ENCODE data around the gene KCNS1. TPM values are rescaled to one million over a fixed set of nuclear protein-coding genes. Genes with fewer than 3 reads are reported as not detected.

Gene KCNS1
- total RNA-seq, 1 experiment from 2014 or later = not detected

DNA sequence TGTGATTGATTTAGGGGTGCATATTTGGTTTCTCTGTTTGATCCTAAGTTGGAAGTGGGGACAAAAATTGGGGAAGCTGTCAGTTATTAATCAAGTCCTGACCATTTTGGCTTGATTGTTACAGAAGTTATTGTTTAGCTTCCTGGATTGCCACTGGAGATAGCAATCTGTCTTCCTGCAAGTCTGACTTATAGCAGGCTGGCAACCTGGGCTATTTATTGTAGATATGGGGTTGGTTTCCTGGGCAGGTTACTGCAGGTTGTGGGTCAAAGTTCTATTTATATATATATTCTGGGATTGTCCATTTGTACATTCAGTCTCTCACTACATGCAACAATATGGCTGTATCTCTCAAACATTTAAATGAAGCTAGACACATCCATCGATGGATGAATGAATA is 17.8 kb downstream of the KCNS1 start:
- intact Hi-C loops (cut with micrococcal nuclease) = no loop called here
- BruUV-seq (replicated peaks) = no TSS peak
- Histone ChIP-seq H3K9ac (ENCODE audit: low read length) (no peak overlapping the region), H2AFZ (ENCODE audit: low read depth, low read length, poor library complexity, severe bottlenecking) (no peak overlapping the region), H3K27me3 (ENCODE audit: insufficient read depth, low read length) (no peaks in the 10 kb centered on the region), H3K4me2 (ENCODE audit: low read length) (no peak overlapping the region), H3K9me3 (ENCODE audit: control insufficient read depth in 1 of 2, insufficient read depth in 1 of 2, low read depth in 1 of 2, low read length in 2 of 2) (no peaks in the 10 kb centered on the region), H3K4me3 (replicated peaks in 1 of 2; ENCODE audit: low read depth in 1 of 2, low read length in 2 of 2) (no peak overlapping the region), H3K4me1 (ENCODE audit: control insufficient read depth in 1 of 2, insufficient read depth in 2 of 2, low read length in 2 of 2) (no peaks in the 10 kb centered on the region), H3K27ac (ENCODE audit: low read depth, low read length) (no peak overlapping the region), H3K9me2 (ENCODE audit: insufficient read depth) (no peaks in the 10 kb centered on the region), H3K36me3 (ENCODE audit: control insufficient read depth in 1 of 2, insufficient read depth in 2 of 2, low read length in 2 of 2) (peaks cover 3 to 10% of the 10 kb centered on the region in 2 experiments; a peak in 3 of 4 replicates), H3K79me2 (ENCODE audit: insufficient read depth, low read length) (no peaks in the 10 kb centered on the region), H4K20me1 (ENCODE audit: insufficient read depth) (no peaks in the 10 kb centered on the region)
- no peak for DNase-seq (ENCODE audit: low read depth, low spot score)
- ChIA-PET POLR2A (no interaction called here), RAD21 (ENCODE audit: low non-redundant PET in 1 of 2, low total read pairs in 2 of 2, uncharacterized antibody in 2 of 2, unreplicated experiment in 2 of 2) (no interaction called here), CTCF (interaction anchor here (1.9 kb wide), 1 partner anchor 39 kb away, joined by 4 read pairs; no protein-coding TSS in a partner anchor)
- TF ChIP-seq, protein P1, sequence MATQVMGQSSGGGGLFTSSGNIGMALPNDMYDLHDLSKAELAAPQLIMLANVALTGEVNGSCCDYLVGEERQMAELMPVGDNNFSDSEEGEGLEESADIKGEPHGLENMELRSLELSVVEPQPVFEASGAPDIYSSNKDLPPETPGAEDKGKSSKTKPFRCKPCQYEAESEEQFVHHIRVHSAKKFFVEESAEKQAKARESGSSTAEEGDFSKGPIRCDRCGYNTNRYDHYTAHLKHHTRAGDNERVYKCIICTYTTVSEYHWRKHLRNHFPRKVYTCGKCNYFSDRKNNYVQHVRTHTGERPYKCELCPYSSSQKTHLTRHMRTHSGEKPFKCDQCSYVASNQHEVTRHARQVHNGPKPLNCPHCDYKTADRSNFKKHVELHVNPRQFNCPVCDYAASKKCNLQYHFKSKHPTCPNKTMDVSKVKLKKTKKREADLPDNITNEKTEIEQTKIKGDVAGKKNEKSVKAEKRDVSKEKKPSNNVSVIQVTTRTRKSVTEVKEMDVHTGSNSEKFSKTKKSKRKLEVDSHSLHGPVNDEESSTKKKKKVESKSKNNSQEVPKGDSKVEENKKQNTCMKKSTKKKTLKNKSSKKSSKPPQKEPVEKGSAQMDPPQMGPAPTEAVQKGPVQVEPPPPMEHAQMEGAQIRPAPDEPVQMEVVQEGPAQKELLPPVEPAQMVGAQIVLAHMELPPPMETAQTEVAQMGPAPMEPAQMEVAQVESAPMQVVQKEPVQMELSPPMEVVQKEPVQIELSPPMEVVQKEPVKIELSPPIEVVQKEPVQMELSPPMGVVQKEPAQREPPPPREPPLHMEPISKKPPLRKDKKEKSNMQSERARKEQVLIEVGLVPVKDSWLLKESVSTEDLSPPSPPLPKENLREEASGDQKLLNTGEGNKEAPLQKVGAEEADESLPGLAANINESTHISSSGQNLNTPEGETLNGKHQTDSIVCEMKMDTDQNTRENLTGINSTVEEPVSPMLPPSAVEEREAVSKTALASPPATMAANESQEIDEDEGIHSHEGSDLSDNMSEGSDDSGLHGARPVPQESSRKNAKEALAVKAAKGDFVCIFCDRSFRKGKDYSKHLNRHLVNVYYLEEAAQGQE (IDR thresholded peaks at IDR 0.05; ENCODE audit: low read depth) = no peak
- no peak for TF ChIP-seq EGR1 (IDR thresholded peaks at IDR 0.05; ENCODE audit: low read depth)
- no peak for TF ChIP-seq SRF (IDR thresholded peaks at IDR 0.05; ENCODE audit: low read depth)
- no peak for TF ChIP-seq EZH2 (IDR thresholded peaks at IDR 0.05)
- no peak for TF ChIP-seq CBX3 (IDR thresholded peaks at IDR 0.05; ENCODE audit: low read depth)
- no peak for TF ChIP-seq POLR2AphosphoS5 (IDR thresholded peaks at IDR 0.05; ENCODE audit: low read depth, low read length)
- no peak for TF ChIP-seq SP1 (IDR thresholded peaks at IDR 0.05; ENCODE audit: low read depth)
- no peak for TF ChIP-seq YY1 (IDR thresholded peaks at IDR 0.05; ENCODE audit: extremely low read depth, insufficient replicate concordance, low read depth, low read length)
- no peak for TF ChIP-seq JUND (IDR thresholded peaks at IDR 0.05)
- TF ChIP-seq, protein P2, sequence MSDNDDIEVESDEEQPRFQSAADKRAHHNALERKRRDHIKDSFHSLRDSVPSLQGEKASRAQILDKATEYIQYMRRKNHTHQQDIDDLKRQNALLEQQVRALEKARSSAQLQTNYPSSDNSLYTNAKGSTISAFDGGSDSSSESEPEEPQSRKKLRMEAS (IDR thresholded peaks at IDR 0.05) = no peak
- no peak for TF ChIP-seq POLR2A (IDR thresholded peaks at IDR 0.05; ENCODE audit: borderline replicate concordance, extremely low read depth, insufficient read depth, insufficient read length)
- no peak for TF ChIP-seq TCF7L2 (IDR thresholded peaks at IDR 0.05; ENCODE audit: borderline replicate concordance, extremely low read depth, insufficient read depth, insufficient read length)
- TF ChIP-seq ZNF274 (IDR thresholded peaks at IDR 0.05; ENCODE audit: low read depth, low read length) = no peak
- TF ChIP-seq SIN3A (IDR thresholded peaks at IDR 0.05; ENCODE audit: low read depth) = no peak
- no peak for TF ChIP-seq CEBPB (IDR thresholded peaks at IDR 0.05; ENCODE audit: low read depth)
- TF ChIP-seq, protein P3, sequence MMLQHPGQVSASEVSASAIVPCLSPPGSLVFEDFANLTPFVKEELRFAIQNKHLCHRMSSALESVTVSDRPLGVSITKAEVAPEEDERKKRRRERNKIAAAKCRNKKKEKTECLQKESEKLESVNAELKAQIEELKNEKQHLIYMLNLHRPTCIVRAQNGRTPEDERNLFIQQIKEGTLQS (IDR thresholded peaks at IDR 0.05) = no peak
- TF ChIP-seq, protein P4, sequence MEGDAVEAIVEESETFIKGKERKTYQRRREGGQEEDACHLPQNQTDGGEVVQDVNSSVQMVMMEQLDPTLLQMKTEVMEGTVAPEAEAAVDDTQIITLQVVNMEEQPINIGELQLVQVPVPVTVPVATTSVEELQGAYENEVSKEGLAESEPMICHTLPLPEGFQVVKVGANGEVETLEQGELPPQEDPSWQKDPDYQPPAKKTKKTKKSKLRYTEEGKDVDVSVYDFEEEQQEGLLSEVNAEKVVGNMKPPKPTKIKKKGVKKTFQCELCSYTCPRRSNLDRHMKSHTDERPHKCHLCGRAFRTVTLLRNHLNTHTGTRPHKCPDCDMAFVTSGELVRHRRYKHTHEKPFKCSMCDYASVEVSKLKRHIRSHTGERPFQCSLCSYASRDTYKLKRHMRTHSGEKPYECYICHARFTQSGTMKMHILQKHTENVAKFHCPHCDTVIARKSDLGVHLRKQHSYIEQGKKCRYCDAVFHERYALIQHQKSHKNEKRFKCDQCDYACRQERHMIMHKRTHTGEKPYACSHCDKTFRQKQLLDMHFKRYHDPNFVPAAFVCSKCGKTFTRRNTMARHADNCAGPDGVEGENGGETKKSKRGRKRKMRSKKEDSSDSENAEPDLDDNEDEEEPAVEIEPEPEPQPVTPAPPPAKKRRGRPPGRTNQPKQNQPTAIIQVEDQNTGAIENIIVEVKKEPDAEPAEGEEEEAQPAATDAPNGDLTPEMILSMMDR (IDR thresholded peaks at IDR 0.05 in 2 of 3, conservative IDR thresholded peaks at IDR 0.05 in 1 of 3; ENCODE audit: borderline replicate concordance in 1 of 3, insufficient read depth in 1 of 3, low read depth in 2 of 3, low read length in 2 of 3) = no peak
- TF ChIP-seq, protein P5, sequence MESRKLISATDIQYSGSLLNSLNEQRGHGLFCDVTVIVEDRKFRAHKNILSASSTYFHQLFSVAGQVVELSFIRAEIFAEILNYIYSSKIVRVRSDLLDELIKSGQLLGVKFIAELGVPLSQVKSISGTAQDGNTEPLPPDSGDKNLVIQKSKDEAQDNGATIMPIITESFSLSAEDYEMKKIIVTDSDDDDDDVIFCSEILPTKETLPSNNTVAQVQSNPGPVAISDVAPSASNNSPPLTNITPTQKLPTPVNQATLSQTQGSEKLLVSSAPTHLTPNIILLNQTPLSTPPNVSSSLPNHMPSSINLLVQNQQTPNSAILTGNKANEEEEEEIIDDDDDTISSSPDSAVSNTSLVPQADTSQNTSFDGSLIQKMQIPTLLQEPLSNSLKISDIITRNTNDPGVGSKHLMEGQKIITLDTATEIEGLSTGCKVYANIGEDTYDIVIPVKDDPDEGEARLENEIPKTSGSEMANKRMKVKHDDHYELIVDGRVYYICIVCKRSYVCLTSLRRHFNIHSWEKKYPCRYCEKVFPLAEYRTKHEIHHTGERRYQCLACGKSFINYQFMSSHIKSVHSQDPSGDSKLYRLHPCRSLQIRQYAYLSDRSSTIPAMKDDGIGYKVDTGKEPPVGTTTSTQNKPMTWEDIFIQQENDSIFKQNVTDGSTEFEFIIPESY (IDR thresholded peaks at IDR 0.05; ENCODE audit: extremely low read depth, insufficient replicate concordance, low read length) = no peak
- TF ChIP-seq FOSL1 (IDR thresholded peaks at IDR 0.05; ENCODE audit: low read depth) = no peak
- no peak for ATAC-seq

Data from HCT116 (cell line).